ENCODE data around the gene MFNG.

Gene MFNG

DNA sequence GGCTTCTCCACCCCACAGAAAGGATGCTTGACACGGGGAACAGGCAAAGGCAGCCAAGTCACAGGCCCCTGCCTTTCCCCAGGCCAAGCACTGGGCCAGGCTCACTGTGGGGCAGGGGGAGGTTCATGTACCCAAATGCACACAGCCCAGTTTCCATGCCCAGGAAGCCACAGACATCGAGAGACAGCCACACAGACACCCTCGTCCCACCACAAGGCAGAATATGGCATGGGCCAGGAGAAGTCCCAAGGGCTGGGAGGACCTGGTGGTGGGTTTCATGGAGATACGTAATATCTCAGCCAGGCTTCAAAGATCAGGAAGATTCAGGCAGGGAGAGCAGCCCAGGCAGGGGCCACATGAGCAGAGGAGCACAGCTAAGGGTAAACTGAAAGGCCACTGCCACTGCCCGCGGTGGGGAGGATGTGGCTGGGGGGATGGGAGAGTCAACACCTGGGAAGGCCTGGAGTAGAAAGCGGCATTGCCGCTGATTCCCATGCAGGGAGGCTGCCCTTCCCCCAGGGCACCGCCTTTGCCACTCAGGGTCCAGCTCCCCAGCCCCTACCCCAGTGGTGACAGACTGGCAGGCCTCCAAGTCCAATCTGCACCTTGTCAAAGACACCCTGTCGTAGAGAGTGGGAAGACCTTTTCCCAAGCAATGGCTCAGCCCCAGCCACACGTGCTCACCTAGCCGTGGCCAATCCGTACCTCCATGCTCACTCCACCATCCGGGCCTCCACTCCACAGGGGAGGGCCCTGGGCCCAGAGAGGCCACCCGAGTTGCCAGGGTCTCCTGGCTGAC, 2.4 kb upstream of the MFNG start:
- DNase-seq = no peak
- intact Hi-C loops (cut with DNase I; ENCODE audit: low total_unique reads) = no loop called here
- no peaks in the 10 kb centered on the region for H3K36me3 ChIP-seq
- H3K4me3 ChIP-seq = no peak overlapping the region
- H3K27me3 ChIP-seq = peaks cover 0 to 83% of the 10 kb centered on the region in 2 donors
- H3K27ac ChIP-seq = no peak overlapping the region
- peaks cover 0 to 17% (median 11%) of the 10 kb centered on the region in 4 donors for H3K4me1 ChIP-seq
- TF ChIP-seq, protein P1, sequence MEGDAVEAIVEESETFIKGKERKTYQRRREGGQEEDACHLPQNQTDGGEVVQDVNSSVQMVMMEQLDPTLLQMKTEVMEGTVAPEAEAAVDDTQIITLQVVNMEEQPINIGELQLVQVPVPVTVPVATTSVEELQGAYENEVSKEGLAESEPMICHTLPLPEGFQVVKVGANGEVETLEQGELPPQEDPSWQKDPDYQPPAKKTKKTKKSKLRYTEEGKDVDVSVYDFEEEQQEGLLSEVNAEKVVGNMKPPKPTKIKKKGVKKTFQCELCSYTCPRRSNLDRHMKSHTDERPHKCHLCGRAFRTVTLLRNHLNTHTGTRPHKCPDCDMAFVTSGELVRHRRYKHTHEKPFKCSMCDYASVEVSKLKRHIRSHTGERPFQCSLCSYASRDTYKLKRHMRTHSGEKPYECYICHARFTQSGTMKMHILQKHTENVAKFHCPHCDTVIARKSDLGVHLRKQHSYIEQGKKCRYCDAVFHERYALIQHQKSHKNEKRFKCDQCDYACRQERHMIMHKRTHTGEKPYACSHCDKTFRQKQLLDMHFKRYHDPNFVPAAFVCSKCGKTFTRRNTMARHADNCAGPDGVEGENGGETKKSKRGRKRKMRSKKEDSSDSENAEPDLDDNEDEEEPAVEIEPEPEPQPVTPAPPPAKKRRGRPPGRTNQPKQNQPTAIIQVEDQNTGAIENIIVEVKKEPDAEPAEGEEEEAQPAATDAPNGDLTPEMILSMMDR (IDR thresholded peaks at IDR 0.05) = no peak
- H3K9me3 ChIP-seq = no peaks in the 10 kb centered on the region

DNA sequence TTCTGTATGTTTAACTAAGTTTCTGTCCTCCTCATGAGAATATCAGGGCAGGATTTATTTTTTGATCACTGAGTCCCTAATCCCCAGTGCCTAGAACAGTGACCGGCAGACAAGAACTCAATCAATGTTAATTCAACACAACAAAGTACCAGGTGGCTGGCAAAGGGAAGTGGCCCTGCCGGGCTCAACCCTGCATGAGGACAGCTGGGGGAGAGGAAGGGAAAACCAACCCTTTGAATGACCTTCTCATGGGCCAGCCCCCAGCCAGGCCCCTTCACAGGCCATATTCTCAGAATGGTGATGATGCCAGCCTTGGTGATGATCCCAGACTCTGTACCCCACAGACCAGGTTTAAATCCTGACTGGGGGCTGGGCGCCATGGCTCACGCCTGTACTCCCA, 1.4 kb upstream of the MFNG start:
- no peak for DNase-seq
- TF ChIP-seq, protein P1 (IDR thresholded peaks at IDR 0.05) = no peak
- Histone ChIP-seq H3K36me3 (no peaks in the 10 kb centered on the region), H3K27ac (no peak overlapping the region), H3K4me1 (peaks cover 0 to 22% (median 13%) of the 10 kb centered on the region in 4 donors), H3K4me3 (no peak overlapping the region), H3K27me3 (peaks cover 0 to 79% of the 10 kb centered on the region in 2 donors), H3K9me3 (no peaks in the 10 kb centered on the region)
- intact Hi-C loops (cut with DNase I; ENCODE audit: low total_unique reads) = no loop called here

GRCh38 chr22:37487129-37487528, 945 bp upstream of the MFNG start:
- Histone ChIP-seq H3K9me3 (no peaks in the 10 kb centered on the region), H3K27me3 (peaks cover 0 to 79% of the 10 kb centered on the region in 2 donors), H3K4me1 (peaks cover 0 to 22% (median 13%) of the 10 kb centered on the region in 4 donors), H3K4me3 (no peak overlapping the region), H3K27ac (no peak overlapping the region), H3K36me3 (no peaks in the 10 kb centered on the region)
- TF ChIP-seq, protein P1 (IDR thresholded peaks at IDR 0.05) = no peak
- DNase-seq = no peak
- intact Hi-C loops (cut with DNase I; ENCODE audit: low total_unique reads) = no loop called here

DNA sequence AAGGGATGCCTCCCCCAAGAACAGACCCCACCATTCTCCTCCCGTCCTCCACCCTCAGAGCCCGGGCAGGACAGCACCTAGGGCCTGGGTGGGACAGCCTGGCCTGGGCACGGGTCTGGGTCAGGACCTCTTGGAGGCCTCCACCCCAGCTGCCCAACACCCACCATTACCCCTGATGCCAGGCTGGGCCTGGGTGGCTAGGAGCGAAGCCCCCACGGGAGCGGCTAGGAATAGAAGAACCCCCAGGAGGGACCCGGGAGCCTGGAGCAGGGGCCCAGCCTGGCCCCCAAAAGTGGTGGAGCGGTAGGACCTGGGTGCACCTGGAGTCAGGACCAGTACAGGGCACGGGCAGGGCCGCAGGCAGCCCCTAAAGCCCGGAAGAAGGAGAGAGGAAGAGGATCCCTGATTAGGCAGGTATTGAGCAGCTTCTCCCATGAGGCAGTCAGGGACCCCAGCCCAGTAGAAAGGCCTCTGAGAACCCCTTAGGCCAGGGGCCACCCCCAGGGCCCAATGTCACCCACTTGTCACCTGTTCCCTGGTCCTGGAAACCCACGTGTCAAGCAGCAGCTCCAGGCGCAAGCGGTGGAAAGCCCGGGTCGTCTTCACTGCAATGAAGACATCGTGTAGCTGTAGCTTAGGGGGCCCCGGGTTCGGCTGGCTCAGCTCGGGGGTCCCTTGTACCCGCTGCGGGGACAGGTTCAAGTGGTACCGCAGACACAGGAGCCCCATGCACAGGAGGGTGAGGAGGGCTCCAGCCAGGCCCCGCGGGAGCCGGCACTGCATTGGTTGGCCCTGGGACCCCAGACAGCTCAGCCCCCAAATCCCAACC, 575 bp downstream of the MFNG start:
- Histone ChIP-seq H3K27ac (peak overlapping the region in 1 of 2 donors; percentile 33), H3K4me1 (peaks cover 0 to 22% (median 13%) of the 10 kb centered on the region in 4 donors), H3K36me3 (no peaks in the 10 kb centered on the region), H3K4me3 (peak overlapping the region; percentile 41 to 46), H3K9me3 (no peaks in the 10 kb centered on the region), H3K27me3 (peaks cover 0 to 86% of the 10 kb centered on the region in 2 donors)
- TF ChIP-seq, protein P1 (IDR thresholded peaks at IDR 0.05) = no peak
- DNase-seq = no peak
- intact Hi-C loops (cut with DNase I; ENCODE audit: low total_unique reads) = no loop called here

DNA sequence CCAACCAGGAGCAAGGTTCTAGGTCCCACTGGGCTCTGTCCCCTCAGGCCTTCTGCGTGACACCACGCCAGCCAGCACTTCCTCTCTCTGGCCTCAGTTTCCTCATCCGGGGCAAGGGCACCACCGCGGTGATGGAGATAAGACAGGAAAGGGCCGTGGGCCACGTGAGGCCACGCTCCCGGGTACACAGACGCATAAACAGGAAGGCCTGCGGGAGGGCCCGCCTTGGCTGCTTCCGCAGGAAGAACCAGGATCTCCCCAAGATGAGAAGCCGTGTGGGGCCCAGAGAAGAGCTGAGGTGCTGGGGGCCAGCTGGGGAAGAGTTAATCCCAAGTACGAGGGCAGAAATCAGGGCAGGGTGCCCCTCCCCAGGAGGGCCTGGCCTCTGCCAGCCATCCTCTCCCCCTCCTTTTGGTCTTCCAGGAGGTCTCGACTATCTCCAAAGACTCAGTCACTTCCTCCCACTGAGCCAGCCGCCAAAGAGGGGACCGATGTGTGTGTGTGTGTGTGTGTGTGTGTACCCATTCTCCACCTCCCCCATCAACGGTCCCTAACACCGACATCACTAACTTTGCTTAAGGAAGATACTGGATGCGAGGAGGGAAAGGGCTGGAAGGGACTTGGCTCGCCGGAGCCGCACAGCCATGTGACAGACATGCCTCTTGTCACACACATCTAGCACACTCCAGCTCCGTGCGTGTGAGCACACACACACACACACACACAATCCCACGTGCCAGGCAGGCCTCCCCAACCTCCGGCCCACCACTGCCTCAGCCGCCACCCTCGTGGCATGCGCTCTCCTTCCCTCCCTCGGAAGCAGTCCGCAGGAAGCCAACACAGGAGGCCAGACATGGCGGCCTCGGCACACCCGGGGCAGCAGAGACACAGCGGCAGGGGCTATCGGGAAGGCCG, 1.4 kb downstream of the MFNG start:
- H3K4me1 ChIP-seq = peaks cover 0 to 22% (median 13%) of the 10 kb centered on the region in 4 donors
- peak overlapping the region; percentile 41 to 46 for H3K4me3 ChIP-seq
- H3K9me3 ChIP-seq = no peaks in the 10 kb centered on the region
- no peaks in the 10 kb centered on the region for H3K36me3 ChIP-seq
- DNase-seq = peak; percentile 77 to 85
- TF ChIP-seq, protein P1 (IDR thresholded peaks at IDR 0.05) = no peak
- peak overlapping the region in 1 of 2 donors; percentile 33 for H3K27ac ChIP-seq
- H3K27me3 ChIP-seq = peaks cover 0 to 86% of the 10 kb centered on the region in 2 donors
- intact Hi-C loops (cut with DNase I; ENCODE audit: low total_unique reads) = no loop called here

Data from tibial artery (tissue), 4 donors.